H9 (cell line): ENCODE data around the gene TMEM59L. TPM values are rescaled to one million over a fixed set of nuclear protein-coding genes. Genes with fewer than 3 reads are reported as not detected.

Source experiments
- DNase-seq: peaks from one replicate; pipeline ENCODE4 v3.0.0-alpha.2; 2017
- H2AFZ ChIP-seq: one replicate; pipeline ENCODE4 v1.6.1; 2013; ENCODE audit warnings: mild to moderate bottlenecking, low read length, control low read depth, moderate library complexity
- H2AK5ac ChIP-seq: 2 replicates; pipeline ENCODE4 v1.6.1; 2013; ENCODE audit warnings: low read length, control low read depth, mixed read lengths; ENCODE audit not compliant: insufficient read length
- H2BK120ac ChIP-seq: one replicate; pipeline ENCODE4 v1.6.1; 2013; ENCODE audit warnings: low read depth, mild to moderate bottlenecking, low read length, control low read depth, inconsistent platforms; ENCODE audit not compliant: poor library complexity, severe bottlenecking
- H2BK12ac ChIP-seq: 2 replicates; pipeline ENCODE4 v1.6.1; 2013; ENCODE audit warnings: low read length, control low read depth, mixed read lengths, low read depth; ENCODE audit not compliant: insufficient read length
- H2BK15ac ChIP-seq: 2 replicates; pipeline ENCODE4 v1.6.1; 2013; ENCODE audit warnings: low read depth, low read length, control low read depth
- H2BK20ac ChIP-seq: one replicate; pipeline ENCODE4 v1.6.1; 2013; ENCODE audit warnings: low read depth, mild to moderate bottlenecking, low read length, control low read depth, inconsistent platforms; ENCODE audit not compliant: poor library complexity, severe bottlenecking
- H2BK5ac ChIP-seq: 2 replicates; pipeline ENCODE4 v1.6.1; 2013; ENCODE audit warnings: low read length, control low read depth, mixed read lengths; ENCODE audit not compliant: insufficient read length
- H3K14ac ChIP-seq: 2 replicates; pipeline ENCODE4 v1.6.1; 2013; ENCODE audit warnings: low read length, control low read depth; ENCODE audit not compliant: insufficient read depth
- H3K18ac ChIP-seq: 2 replicates; pipeline ENCODE4 v1.6.1; 2013; ENCODE audit warnings: low read depth, mild to moderate bottlenecking, mixed read lengths, low read length, control low read depth; ENCODE audit not compliant: insufficient read length
- H3K23ac ChIP-seq: 2 replicates; pipeline ENCODE4 v1.6.1; 2013; ENCODE audit warnings: low read length, control low read depth, mixed read lengths, low read depth; ENCODE audit not compliant: insufficient read length
- H3K23me2 ChIP-seq: 2 replicates; pipeline ENCODE4 v1.6.1; 2013; ENCODE audit warnings: low read depth, mild to moderate bottlenecking, mixed read lengths, low read length, control low read depth; ENCODE audit not compliant: insufficient read length, poor library complexity, severe bottlenecking
- H3K27ac ChIP-seq: 2 replicates; pipeline ENCODE4 v1.5.1; 2013; ENCODE audit warnings: low read length, control low read depth, mixed read lengths, low read depth; ENCODE audit not compliant: insufficient read length
- H3K27me3 ChIP-seq: 2 replicates; pipeline ENCODE4 v1.6.1; 2013; ENCODE audit warnings: low read length, control low read depth, inconsistent platforms; ENCODE audit not compliant: insufficient read depth
- H3K4ac ChIP-seq: 2 replicates; pipeline ENCODE4 v1.6.1; 2013; ENCODE audit warnings: low read depth, mild to moderate bottlenecking, control low read depth, inconsistent platforms, low read length, moderate library complexity
- H3K4me1 ChIP-seq: 2 replicates; pipeline ENCODE4 v1.6.1; 2013; ENCODE audit warnings: low read length, control low read depth, inconsistent platforms; ENCODE audit not compliant: insufficient read depth
- H3K4me2 ChIP-seq: 2 replicates; pipeline ENCODE4 v1.6.1; 2013; ENCODE audit warnings: low read length, control low read depth, mixed read lengths; ENCODE audit not compliant: insufficient read length, insufficient read depth
- H3K56ac ChIP-seq: 2 replicates; pipeline ENCODE4 v1.6.1; 2013; ENCODE audit warnings: low read depth, mild to moderate bottlenecking, mixed read lengths, low read length, control low read depth; ENCODE audit not compliant: insufficient read length
- H3K79me1 ChIP-seq: 2 replicates; pipeline ENCODE4 v1.6.1; 2013; ENCODE audit warnings: low read depth, mild to moderate bottlenecking, moderate library complexity, low read length, control low read depth, inconsistent platforms; ENCODE audit not compliant: insufficient read depth, poor library complexity, severe bottlenecking
- H3K79me2 ChIP-seq: 2 replicates; pipeline ENCODE4 v1.6.1; 2013; ENCODE audit warnings: low read length, control low read depth, inconsistent platforms; ENCODE audit not compliant: insufficient read depth
- H3K9ac ChIP-seq: 2 replicates; pipeline ENCODE4 v1.6.1; 2013; ENCODE audit warnings: low read length, control low read depth, mixed read lengths; ENCODE audit not compliant: insufficient read length; ENCODE audit errors: extremely low read depth
- H3K9me3 ChIP-seq: one replicate; pipeline ENCODE4 v1.6.1; 2013; ENCODE audit warnings: low read depth, low read length, inconsistent platforms; ENCODE audit not compliant: control insufficient read depth
- H3T11ph ChIP-seq: one replicate; pipeline ENCODE4 v1.6.1; 2013; ENCODE audit warnings: mild to moderate bottlenecking, low read length, control low read depth, inconsistent platforms
- H4K20me1 ChIP-seq: one replicate; pipeline ENCODE4 v1.6.1; 2013; ENCODE audit not compliant: control insufficient read depth, insufficient read length, insufficient read depth
- H4K5ac ChIP-seq: 2 replicates; pipeline ENCODE4 v1.6.1; 2013; ENCODE audit warnings: low read depth, mild to moderate bottlenecking, mixed read lengths, low read length, control low read depth; ENCODE audit not compliant: insufficient read length
- H4K8ac ChIP-seq: replicated peaks from 2 replicates; pipeline ENCODE4 v1.6.1; 2013; ENCODE audit warnings: low read length, control low read depth, mixed read lengths, low read depth; ENCODE audit not compliant: insufficient read length
- H4K91ac ChIP-seq: 2 replicates; pipeline ENCODE4 v1.6.1; 2013; ENCODE audit warnings: low read depth, mild to moderate bottlenecking, moderate library complexity, mixed read lengths, low read length, control low read depth; ENCODE audit not compliant: insufficient read length
- H3K27ac Mint-ChIP-seq, 3 experiments: 2 replicates in 2 of 3; 3 replicates in 1 of 3; pipeline ENCODE4 v1.8.0; 2020 to 2021; ENCODE audit warnings: mixed read lengths in 3 of 3, mild to moderate bottlenecking in 1 of 3, moderate library complexity in 1 of 3
- H3K27me3 Mint-ChIP-seq: 2 replicates; pipeline ENCODE4 v1.8.0; 2021; ENCODE audit warnings: low read depth, mild to moderate bottlenecking, moderate library complexity, mixed read lengths
- H3K36me3 Mint-ChIP-seq, 3 experiments: 2 replicates in 2 of 3; 3 replicates in 1 of 3; pipeline ENCODE4 v1.8.0; 2020 to 2021; ENCODE audit warnings: low read depth in 3 of 3, mixed read lengths in 3 of 3; ENCODE audit not compliant: insufficient read depth in 1 of 3
- H3K4me1 Mint-ChIP-seq, 2 experiments: 2 replicates each; pipeline ENCODE4 v1.8.0; 2020; ENCODE audit warnings: mixed read lengths in 2 of 2
- H3K4me3 Mint-ChIP-seq, 2 experiments: 2 replicates in 1 of 2; 3 replicates in 1 of 2; pipeline ENCODE4 v1.8.0; 2020 to 2021; ENCODE audit warnings: mild to moderate bottlenecking in 2 of 2, mixed read lengths in 2 of 2, moderate library complexity in 1 of 2
- H3K9me3 Mint-ChIP-seq, 2 experiments: 2 replicates in 1 of 2; 3 replicates in 1 of 2; pipeline ENCODE4 v1.8.0; 2020; ENCODE audit warnings: mild to moderate bottlenecking in 2 of 2, mixed read lengths in 2 of 2, moderate library complexity in 1 of 2
- WGBS: extraction: QIAGEN DNeasy Blood & Tissue Kit; methylation state at CpG from one replicate; pipeline ENCODE4 v1.1.7; 2013; ENCODE audit warnings: missing lambda C conversion rate, low lambda C conversion rate, mixed read lengths; ENCODE audit not compliant: insufficient read length; ENCODE audit errors: extremely low coverage; 5-methylcytosine and 5-hydroxymethylcytosine counted together
- total RNA-seq: library from RNA; stranded (reverse); gene quantifications from 2 replicates; pipeline ENCODE4 v1.2.1, GENCODE V29; 2021
- TF ChIP-seq, protein P1 (sequence below): fragments of 200-600 bp; sonication (generic); conservative IDR thresholded peaks from 3 replicates; pipeline ENCODE4 v1.8.0; 2021; ENCODE audit warnings: antibody characterized with exemption, mild to moderate bottlenecking

Gene TMEM59L
- total RNA-seq, 1 experiment from 2014 or later = 12.0 TPM

DNA sequence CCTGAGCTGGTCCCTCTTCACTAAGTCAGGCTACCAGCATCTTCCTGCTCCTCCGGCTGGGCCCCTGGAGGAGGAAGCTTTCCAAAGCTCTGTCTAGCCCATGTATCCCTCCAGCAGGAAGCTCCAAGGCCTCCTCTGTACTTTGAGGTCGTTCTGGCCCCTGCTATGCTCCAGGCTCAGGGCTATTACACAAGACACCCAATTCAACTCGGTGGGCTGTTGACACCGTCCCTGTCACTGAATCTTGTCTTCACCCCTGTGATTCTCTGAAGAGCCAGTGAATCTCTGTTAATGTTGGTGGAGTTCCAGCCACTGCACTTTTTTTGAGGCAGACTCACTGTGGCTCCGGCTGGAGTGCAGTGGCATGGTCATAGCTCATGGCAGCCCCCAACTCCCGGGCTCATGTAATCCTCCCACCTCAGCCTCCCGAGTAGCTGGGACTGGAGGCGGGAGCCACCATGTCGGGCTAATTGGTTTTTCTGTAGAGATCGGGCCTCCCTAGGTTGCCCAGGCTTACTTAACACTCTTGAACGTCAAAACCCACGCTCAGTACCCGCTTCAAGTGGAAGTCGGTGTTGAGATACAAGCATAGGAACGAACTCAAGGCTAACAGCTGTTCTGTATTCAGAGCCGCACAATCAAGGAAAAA is 24.6 kb upstream of the TMEM59L start:
- H3K4me1 Mint-ChIP-seq = peaks cover 25% of the 10 kb centered on the region in 2 experiments
- peak; percentile 42 for DNase-seq
- H3K14ac ChIP-seq = no peak overlapping the region
- no peak overlapping the region for H3T11ph ChIP-seq
- peaks cover 7% of the 10 kb centered on the region for H3K27me3 Mint-ChIP-seq
- H3K23me2 ChIP-seq = peaks cover 15% of the 10 kb centered on the region
- H4K91ac ChIP-seq = no peak overlapping the region
- TF ChIP-seq, protein P1, sequence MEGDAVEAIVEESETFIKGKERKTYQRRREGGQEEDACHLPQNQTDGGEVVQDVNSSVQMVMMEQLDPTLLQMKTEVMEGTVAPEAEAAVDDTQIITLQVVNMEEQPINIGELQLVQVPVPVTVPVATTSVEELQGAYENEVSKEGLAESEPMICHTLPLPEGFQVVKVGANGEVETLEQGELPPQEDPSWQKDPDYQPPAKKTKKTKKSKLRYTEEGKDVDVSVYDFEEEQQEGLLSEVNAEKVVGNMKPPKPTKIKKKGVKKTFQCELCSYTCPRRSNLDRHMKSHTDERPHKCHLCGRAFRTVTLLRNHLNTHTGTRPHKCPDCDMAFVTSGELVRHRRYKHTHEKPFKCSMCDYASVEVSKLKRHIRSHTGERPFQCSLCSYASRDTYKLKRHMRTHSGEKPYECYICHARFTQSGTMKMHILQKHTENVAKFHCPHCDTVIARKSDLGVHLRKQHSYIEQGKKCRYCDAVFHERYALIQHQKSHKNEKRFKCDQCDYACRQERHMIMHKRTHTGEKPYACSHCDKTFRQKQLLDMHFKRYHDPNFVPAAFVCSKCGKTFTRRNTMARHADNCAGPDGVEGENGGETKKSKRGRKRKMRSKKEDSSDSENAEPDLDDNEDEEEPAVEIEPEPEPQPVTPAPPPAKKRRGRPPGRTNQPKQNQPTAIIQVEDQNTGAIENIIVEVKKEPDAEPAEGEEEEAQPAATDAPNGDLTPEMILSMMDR = no peak
- no peaks in the 10 kb centered on the region for H3K79me2 ChIP-seq
- H3K27ac ChIP-seq = no peak overlapping the region
- H4K20me1 ChIP-seq = no peaks in the 10 kb centered on the region
- no CpG with 5 or more reads among the region's 16 CpGs for WGBS
- H2BK20ac ChIP-seq = no peak overlapping the region
- no peak overlapping the region for H3K23ac ChIP-seq
- no peak overlapping the region for H3K4ac ChIP-seq
- H4K5ac ChIP-seq = no peak overlapping the region
- peak overlapping the region; percentile 20 for H3K18ac ChIP-seq
- H3K79me1 ChIP-seq = no peaks in the 10 kb centered on the region
- H3K9me3 ChIP-seq = no peaks in the 10 kb centered on the region
- peak overlapping the region; percentile 77 to 91 for H3K4me3 Mint-ChIP-seq
- H3K36me3 Mint-ChIP-seq = peaks cover 3 to 16% (median 5%) of the 10 kb centered on the region in 3 experiments; a peak in 6 of 7 replicates
- H4K8ac ChIP-seq = no peak overlapping the region
- no peak overlapping the region for H2BK12ac ChIP-seq
- no peak overlapping the region for H2BK15ac ChIP-seq
- no peaks in the 10 kb centered on the region; a peak in 1 of 5 replicates for H3K9me3 Mint-ChIP-seq
- H3K9ac ChIP-seq = peak overlapping the region; percentile 18
- no peak overlapping the region for H3K56ac ChIP-seq
- peaks cover 5% of the 10 kb centered on the region; the same call in 1 of the 2 replicates for H3K4me1 ChIP-seq
- H3K27me3 ChIP-seq = no peaks in the 10 kb centered on the region
- peak overlapping the region; percentile 74 to 87 (median 79); a peak in 6 of 7 replicates for H3K27ac Mint-ChIP-seq
- H2AK5ac ChIP-seq = no peak overlapping the region
- no peak overlapping the region for H2AFZ ChIP-seq
- no peak overlapping the region for H2BK5ac ChIP-seq
- H2BK120ac ChIP-seq = no peak overlapping the region
- peak overlapping the region; percentile 69 for H3K4me2 ChIP-seq
